Activated T-helper 1 cell treated with anti-CD3 and anti-CD28 coated beads, Interleukin-2, amount 50 U/mL, for 16 hours (primary cell): Measurements from ENCODE around the gene PANK4.

Experiments used
- DNase-seq, 2 donors: peaks; one replicate each; pipeline ENCODE4 v3.0.0-alpha.2; 2020; ENCODE audit warnings: low read depth in 1 of 2, low spot score in 1 of 2

The PANK4 gene

GRCh38 chr1:2514863-2515762 is 11.3 kb downstream of the PANK4 start:
- DNase-seq, result no peak

- DNase-seq, result no peak
Measured at GRCh38 chr1:2513939-2514652, 12.3 kb downstream of the PANK4 start.

GRCh38 chr1:2512862-2513421 is 13.5 kb downstream of the PANK4 start:
- no peak for DNase-seq

- DNase-seq, result no peak
Measured at GRCh38 chr1:2510366-2511155, 15.8 kb downstream of the PANK4 start.

DNA sequence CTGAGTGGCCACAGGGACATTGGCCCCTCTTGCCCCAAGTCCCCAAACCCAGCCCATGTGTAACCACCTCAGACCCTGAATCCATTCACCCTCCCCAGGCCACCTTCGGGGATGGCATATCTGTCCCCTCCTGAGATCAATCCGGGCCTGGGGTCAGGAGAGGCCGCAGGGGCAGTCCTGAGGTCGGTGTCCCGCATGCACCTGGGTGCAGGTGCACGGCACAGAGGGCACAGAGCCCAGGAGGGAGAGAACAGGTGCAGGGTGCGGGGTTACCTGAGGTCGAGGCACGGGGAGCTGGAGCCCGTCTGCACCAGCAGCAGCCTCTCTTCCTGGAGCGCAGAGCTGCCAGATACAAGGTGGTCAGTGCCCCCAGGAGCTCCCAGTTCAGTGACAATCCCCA is 16.8 kb downstream of the PANK4 start:
- DNase-seq, result no peak

DNA sequence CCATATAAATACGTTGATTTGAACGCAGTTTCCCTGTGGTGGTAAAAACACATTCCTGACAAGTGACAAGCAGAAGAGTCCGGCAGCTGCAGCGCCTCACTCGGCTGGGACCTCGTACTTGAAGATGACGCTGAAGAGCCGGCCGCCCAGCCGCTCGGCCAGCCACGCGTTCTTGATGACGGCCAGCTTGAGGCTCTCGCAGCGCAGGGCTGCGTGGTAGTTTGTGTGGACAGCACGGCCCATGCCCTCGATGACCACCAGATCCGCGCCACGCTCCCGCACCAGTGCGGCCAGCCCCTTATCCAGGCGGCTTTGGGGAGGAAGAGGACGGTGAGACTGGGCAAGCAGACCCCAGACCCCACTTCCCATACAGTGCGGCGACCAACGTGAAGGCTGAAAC is 17.6 kb downstream of the PANK4 start:
- no peak for DNase-seq

- no peak for DNase-seq
Measured at GRCh38 chr1:2508180-2508579, 18.2 kb downstream of the PANK4 start.

DNA sequence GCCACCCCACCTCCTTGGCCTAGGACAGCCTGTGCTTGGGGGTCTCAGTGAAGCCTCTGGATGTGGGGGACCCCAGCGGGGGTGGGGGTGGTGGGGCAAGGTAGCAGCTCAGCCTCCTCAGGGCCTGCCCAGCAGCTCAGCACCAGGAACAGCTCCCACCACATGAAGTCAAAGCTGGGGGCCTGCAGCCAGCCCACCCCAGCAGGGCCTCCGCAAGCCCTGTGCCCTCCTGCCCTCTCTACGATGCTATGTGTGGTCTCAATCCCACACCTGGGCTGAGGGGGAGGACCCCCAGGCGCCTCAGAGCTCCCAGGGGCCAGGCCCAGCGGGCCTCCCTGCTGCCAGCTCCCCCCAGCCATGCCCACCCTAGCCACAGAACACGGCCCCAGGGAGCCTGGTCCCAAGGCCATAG is 18.6 kb downstream of the PANK4 start:
- DNase-seq, result no peak

DNA sequence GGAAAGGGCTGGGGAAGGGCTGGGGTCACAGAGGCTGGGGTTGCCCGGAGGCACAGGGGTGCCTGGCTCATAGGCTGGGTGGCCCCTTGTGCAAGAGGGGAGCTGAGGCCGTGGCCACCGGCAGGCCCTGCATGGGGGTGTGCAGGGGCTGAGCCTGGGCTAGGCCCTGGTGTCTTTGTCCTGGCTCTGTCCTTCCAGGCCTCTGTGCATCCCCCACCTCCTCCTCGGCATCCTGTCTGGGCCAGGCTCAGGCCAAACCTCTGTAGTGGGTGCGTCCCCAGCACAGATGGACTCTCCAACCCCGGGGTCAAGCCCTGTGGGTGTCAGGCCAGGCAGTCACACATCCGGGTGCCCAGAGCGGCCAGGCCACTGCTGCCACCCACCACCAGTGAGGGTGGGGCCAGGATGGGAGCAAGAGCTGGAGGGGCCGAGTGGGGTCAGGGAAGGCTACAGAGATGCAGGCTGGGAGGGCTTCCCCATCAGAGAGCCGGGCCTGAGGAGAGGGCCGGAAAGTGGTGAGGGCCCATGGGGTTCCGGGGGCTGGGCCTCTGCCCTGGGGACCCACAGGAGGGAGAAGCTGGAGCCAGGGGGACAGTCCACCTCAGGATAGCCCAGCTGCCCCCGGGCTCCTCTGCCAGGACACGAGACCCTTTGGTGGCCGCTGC is 19.4 kb downstream of the PANK4 start:
- no peak for DNase-seq

GRCh38 chr1:2506007-2506860 is 20.2 kb downstream of the PANK4 start:
- DNase-seq, result no peak

- no peak for DNase-seq
Measured at GRCh38 chr1:2505461-2505994, 20.9 kb downstream of the PANK4 start.

DNA sequence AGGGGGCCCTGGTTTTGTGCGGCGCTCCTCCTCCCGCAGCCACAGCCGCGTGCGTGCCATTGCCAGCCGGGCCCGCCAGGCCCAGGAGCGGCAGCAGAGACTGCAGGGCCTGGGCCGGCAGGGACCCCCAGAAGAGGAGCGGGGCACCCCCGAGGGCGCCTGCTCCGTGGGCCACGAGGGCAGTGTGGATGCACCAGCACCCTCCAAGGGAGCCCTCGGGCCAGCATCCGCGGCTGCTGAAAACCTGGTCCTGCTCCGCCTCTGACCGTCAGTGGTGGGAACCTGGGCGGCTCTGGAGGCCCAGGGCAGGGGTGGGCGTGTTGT is 21.5 kb downstream of the PANK4 start:
- no peak for DNase-seq

DNA sequence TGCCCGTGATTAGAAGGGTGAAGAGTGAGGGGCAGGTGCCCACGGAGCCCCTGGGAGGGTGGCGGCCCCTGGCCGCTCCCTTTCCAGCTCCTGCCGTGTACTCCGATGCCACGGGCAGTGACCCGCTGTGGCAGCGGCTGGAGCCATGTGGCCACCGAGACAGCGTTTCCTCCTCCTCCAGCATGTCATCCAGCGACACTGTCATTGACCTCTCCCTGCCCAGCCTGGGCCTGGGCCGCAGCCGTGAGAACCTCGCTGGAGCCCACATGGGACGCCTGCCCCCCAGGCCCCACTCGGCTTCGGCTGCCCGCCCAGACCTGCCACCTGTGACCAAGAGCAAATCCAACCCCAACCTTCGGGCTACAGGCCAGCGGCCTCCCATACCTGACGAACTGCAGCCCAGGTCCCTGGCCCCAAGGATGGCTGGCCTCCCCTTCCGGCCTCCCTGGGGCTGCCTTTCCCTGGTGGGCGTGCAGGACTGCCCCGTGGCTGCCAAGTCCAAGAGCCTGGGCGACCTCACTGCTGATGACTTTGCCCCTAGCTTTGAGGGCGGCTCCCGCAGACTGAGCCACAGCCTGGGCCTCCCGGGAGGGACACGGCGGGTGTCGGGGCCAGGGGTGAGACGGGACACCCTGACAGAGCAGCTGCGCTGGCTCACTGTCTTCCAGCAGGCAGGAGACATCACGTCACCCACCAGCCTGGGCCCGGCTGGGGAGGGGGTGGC is 22.0 kb downstream of the PANK4 start:
- no peak for DNase-seq

DNA sequence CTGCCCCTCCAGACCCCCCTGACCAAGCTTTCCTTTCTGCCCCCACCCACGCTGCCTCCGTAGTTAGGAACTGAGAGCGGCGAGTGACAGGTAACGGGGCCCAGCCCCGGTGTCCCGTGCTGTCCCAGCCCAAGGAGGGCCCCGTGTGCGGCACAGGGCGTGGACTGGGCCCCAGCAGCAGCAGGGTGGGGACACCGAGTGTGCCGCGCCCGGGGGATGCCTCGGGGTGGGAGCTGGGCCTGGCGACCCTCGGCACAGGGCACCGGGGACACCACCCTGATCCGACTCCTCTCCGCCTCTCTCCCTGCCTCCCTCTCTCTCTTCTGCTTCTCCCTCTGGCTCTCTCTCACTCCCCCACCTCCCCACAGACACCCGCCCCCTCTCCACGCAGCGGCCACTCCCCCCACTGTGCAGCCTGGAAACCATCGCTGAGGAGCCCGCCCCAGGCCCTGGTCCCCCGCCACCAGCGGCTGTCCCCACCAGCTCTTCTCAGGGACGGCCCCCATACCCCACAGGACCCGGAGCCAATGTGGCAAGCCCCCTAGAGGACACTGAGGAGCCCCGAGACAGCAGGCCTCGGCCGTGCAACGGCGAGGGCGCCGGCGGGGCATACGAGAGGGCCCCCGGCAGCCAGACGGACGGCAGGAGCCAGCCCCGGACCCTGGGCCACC is 22.7 kb downstream of the PANK4 start:
- DNase-seq, result no peak

DNA sequence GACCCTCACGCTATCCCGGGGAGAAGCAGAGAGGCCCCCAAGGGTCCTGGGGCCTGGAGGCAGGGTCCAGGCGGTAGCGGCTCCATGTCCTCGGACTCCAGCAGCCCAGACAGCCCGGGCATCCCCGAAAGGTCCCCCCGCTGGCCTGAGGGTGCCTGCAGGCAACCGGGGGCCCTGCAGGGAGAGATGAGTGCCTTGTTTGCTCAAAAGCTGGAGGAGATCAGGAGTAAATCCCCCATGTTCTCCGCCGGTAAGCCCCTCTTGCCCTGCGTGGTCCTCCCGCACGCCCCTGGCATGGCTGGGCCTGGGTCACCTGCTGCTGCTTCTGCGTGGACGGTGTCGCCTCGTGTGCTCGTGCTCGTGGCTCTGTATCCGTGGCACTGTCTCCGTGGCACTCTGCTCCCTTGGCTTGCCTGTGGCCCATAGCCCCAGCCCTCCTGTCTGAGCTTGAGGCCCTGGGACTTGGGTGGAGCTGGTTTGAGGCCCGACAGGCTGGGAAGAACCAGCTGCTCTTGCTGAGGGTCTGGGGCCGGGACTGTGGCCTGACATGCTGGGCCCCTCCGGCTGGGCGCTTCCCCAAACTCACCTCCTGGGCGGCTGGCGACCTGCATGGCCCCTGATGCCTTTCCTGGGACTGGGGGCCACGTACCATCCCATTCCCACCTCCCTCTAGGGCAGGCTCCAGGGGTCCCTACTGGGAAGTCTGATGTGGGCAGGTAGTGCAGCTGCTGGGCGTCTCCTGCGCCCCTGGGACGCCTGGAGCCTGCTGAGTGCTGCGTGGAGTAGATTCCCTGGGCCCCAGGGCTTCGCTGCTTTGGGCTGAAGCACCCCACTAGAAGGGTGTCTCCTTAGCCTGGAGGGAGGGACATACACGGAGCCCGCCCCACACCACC is 23.5 kb downstream of the PANK4 start:
- DNase-seq, result no peak

GRCh38 chr1:2502210-2502609 is 24.2 kb downstream of the PANK4 start:
- DNase-seq, result no peak

GRCh38 chr1:2501820-2502119 is 24.6 kb downstream of the PANK4 start:
- DNase-seq, result no peak
